AG09309 (cell line): ENCODE measurements around the gene TANC1.

Experiments used
- DNase-seq: peaks from one replicate; pipeline ENCODE4 v3.0.0-alpha.2; 2010; ENCODE audit warnings: low read depth
- H3K4me3 ChIP-seq: 2 replicates; pipeline ENCODE4 v1.5.1; 2011; ENCODE audit warnings: mild to moderate bottlenecking, low read depth, low read length, moderate library complexity; ENCODE audit not compliant: control insufficient read depth
- TF ChIP-seq, protein P1 (sequence below): IDR thresholded peaks from 2 replicates; pipeline ENCODE4 v1.5.1; 2011; ENCODE audit warnings: mild to moderate bottlenecking, low read depth, low read length, inconsistent platforms; ENCODE audit not compliant: insufficient read depth, control insufficient read depth; ENCODE audit errors: missing control alignments

Gene TANC1

DNA sequence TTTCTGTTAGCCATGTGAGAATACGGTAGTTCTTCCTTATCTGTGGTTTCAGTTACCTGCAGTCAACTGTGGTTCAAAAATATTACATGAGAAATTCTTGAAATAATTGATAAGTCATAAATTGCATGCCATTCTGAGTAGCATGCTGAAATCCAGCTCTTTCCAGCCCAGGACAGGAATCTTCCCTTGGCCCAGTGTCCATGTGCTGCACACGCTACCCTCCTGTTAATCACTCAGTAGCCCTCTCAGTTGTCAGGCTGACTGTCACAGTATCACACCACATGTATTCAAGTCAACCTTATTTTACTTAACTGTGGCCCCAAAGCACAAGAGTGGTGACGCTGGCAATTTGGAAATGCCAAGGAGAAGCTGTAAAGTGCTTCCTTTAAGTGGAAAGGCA is 141.1 kb downstream of the TANC1 start:
- no peak for DNase-seq
- TF ChIP-seq, protein P1, sequence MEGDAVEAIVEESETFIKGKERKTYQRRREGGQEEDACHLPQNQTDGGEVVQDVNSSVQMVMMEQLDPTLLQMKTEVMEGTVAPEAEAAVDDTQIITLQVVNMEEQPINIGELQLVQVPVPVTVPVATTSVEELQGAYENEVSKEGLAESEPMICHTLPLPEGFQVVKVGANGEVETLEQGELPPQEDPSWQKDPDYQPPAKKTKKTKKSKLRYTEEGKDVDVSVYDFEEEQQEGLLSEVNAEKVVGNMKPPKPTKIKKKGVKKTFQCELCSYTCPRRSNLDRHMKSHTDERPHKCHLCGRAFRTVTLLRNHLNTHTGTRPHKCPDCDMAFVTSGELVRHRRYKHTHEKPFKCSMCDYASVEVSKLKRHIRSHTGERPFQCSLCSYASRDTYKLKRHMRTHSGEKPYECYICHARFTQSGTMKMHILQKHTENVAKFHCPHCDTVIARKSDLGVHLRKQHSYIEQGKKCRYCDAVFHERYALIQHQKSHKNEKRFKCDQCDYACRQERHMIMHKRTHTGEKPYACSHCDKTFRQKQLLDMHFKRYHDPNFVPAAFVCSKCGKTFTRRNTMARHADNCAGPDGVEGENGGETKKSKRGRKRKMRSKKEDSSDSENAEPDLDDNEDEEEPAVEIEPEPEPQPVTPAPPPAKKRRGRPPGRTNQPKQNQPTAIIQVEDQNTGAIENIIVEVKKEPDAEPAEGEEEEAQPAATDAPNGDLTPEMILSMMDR, result no peak
- H3K4me3 ChIP-seq, result no peak overlapping the region

DNA sequence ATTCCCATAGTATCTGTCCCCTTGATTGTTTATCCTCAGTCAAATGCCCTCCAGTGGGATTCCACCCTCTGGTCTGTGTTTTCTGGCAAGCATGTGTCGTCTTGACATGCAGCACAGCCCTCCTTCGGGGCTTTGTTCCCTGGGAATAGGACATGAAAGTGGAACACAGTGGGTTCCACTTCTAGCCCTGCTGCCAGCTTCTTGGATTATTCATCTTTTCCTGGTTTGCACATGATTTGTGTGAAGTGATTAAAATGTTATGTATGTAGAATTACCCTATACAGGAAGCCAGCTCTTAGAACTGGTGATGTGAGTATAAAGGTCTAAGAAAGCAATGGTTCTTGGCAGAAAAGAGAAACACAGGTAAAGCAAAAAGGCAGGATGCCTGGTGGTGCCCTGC is 142.3 kb downstream of the TANC1 start:
- TF ChIP-seq, protein P1, result no peak
- no peak for DNase-seq

DNA sequence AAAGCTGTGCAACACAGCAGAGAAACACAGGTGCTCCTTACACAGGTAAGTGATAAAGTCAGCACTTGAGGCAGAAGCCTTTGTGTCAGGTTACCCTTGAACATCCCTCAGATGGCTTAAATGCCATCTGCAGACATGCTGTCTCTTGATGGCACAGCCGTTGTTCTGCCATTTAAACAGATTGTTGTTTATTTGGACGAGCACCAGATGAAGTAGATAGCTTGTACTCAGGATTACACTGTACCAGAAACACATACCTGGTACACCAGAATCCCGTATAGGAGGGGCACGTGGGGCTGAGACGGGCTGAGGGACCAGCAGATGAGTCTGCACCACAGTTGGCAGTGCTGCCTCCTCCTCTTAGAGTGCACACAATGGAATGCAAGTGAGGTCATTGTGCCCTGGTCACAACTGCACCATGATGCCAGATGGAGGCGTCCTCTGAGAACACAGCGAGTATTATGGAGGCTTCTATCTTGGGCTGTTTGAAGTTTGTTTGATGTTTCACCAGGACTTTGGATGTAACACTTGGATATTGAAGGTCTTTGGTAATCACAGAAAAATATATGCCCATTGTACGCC is 143.0 kb downstream of the TANC1 start:
- DNase-seq, result no peak
- no peak overlapping the region for H3K4me3 ChIP-seq
- TF ChIP-seq, protein P1, result no peak

More for the DNA sequence above, 142.3 kb downstream of the TANC1 start:
- H3K4me3 ChIP-seq, result no peak overlapping the region

DNA sequence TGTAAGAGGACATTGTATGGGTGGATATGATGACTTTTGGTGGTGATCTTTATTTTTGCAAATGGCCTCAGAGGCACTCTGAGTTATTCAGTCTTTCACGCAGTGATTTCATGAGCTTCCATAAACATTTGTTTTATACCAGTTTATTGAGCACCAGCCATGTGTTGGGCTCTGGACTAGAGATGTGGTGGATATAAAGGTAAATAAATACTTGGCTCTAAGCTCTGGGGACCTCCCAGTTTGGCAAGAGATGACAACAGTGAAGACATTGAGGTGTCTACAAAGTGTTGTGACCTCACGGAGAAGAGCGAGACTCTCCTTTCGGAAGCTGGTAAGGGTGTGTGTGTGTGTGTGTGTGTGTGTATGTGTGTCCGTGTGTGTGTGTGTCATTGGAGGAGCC is 146.4 kb downstream of the TANC1 start:
- TF ChIP-seq, protein P1, result no peak
- no peak overlapping the region for H3K4me3 ChIP-seq
- no peak for DNase-seq

DNA sequence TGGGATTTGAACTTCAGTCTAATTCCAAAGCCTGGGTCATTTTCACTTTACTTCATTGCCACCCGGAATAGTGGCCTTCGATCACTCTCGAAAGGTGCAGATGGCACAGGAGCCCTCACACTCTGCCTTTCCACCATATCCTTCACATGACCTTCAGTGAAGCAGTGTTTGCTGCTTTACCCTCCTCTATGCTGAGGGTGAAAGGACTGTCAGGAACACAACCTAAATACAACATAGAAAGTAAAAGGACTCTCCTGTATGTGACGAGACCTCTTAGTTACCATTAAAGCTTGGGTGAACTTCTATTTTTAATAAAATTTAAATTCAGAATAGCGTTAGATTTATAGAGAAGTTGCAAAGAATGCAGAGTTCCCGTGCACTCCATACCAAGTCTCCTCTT is 148.5 kb downstream of the TANC1 start:
- TF ChIP-seq, protein P1, result no peak
- DNase-seq, result no peak

DNA sequence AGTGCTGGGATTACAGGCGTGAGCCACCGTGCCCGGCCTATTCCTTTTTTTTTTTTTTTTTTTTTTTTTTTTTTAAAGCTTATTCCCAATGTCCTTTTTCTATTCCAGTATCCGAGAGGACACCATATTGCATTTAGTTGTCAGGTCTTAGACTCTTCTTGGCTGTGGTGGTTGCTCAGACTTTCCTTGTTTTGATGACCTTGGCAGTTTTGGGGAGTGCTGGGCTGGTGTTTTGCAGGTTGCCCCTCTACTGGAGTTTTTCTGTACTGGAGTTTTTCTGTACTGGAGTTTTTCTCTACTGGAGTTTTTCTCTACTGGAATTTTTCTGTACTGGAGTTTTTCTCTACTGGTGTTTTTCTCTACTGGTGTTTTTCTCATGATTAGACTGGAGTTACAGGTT is 149.2 kb downstream of the TANC1 start:
- H3K4me3 ChIP-seq, result no peak overlapping the region
- TF ChIP-seq, protein P1, result no peak
- no peak for DNase-seq

More for the DNA sequence above, 148.5 kb downstream of the TANC1 start:
- no peak overlapping the region for H3K4me3 ChIP-seq
